CD14-positive monocyte (primary cell): Measurements from ENCODE around the gene TFF1. TPM values are rescaled to one million over a fixed set of nuclear protein-coding genes. Genes with fewer than 3 reads are reported as not detected.

Experiments
- DNase-seq, 3 donors: peaks; one replicate each; pipeline ENCODE4 v3.0.0-alpha.2; 2011 to 2022
- H2AFZ ChIP-seq: 2 replicates; pipeline ENCODE4 v1.6.0; 2012; ENCODE audit warnings: mild to moderate bottlenecking, low read depth, low read length, inconsistent platforms; ENCODE audit not compliant: insufficient read depth, poor library complexity, severe bottlenecking
- H3K27ac ChIP-seq, 2 donors: 1 replicate in 1 of 2; 2 replicates in 1 of 2; pipeline ENCODE4 v1.5.1; 2012 to 2013; ENCODE audit warnings: low read length in 2 of 2, control low read depth in 1 of 2, inconsistent platforms in 1 of 2, low read depth in 1 of 2, mild to moderate bottlenecking in 1 of 2
- H3K27me3 ChIP-seq, 2 donors: one replicate each; pipeline versions ENCODE4 v1.6.0 to v1.6.1; 2011 to 2013; ENCODE audit warnings: low read length in 2 of 2; ENCODE audit not compliant: control insufficient read depth in 2 of 2, insufficient read depth in 2 of 2
- H3K36me3 ChIP-seq, 2 donors: replicated peaks in 1 of 2; 1 replicate in 1 of 2; 2 replicates in 1 of 2; pipeline versions ENCODE4 v1.5.1 to v1.6.1; 2012 to 2013; ENCODE audit warnings: low read length in 2 of 2, control low read depth in 1 of 2, inconsistent platforms in 1 of 2, mild to moderate bottlenecking in 1 of 2; ENCODE audit not compliant: insufficient read depth in 2 of 2, control insufficient read depth in 1 of 2
- H3K4me1 ChIP-seq, 2 donors: 1 replicate in 1 of 2; 2 replicates in 1 of 2; pipeline versions ENCODE4 v1.5.1 to v1.6.1; 2012 to 2013; ENCODE audit warnings: low read length in 2 of 2, control low read depth in 1 of 2, inconsistent platforms in 1 of 2, mild to moderate bottlenecking in 1 of 2, moderate library complexity in 1 of 2; ENCODE audit not compliant: insufficient read depth in 2 of 2, control insufficient read depth in 1 of 2
- H3K4me2 ChIP-seq: replicated peaks from 2 replicates; pipeline ENCODE3; 2012; ENCODE audit warnings: low read length, moderate library complexity, mild to moderate bottlenecking; ENCODE audit not compliant: poor library complexity, severe bottlenecking; ENCODE audit errors: extremely low read depth
- H3K4me3 ChIP-seq, 3 experiments: fragments of 200-600 bp in 1 of 3; sonication (generic) in 1 of 3; replicated peaks in 1 of 3; 1 replicate in 2 of 3; 2 replicates in 1 of 3; pipeline ENCODE4 v1.5.1; 2011 to 2013; ENCODE audit warnings: low read length in 3 of 3, mild to moderate bottlenecking in 3 of 3, control low read depth in 2 of 3, low read depth in 2 of 3, inconsistent platforms in 1 of 3, moderate library complexity in 1 of 3
- H3K79me2 ChIP-seq: 2 replicates; pipeline ENCODE4 v1.6.0; 2012; ENCODE audit warnings: mild to moderate bottlenecking, control low read depth, inconsistent platforms, low read length, moderate library complexity; ENCODE audit not compliant: insufficient read depth
- H3K9ac ChIP-seq: 2 replicates; pipeline ENCODE4 v1.6.0; 2017; ENCODE audit warnings: low read length, mild to moderate bottlenecking; ENCODE audit not compliant: insufficient read depth, poor library complexity, severe bottlenecking
- H3K9me3 ChIP-seq, 2 donors: replicated peaks in 1 of 2; 1 replicate in 1 of 2; 2 replicates in 1 of 2; pipeline versions ENCODE4 v1.5.1 to v1.6.1; 2012 to 2013; ENCODE audit warnings: low read length in 2 of 2, control low read depth in 1 of 2; ENCODE audit not compliant: control insufficient read depth in 1 of 2, insufficient read depth in 1 of 2
- H4K20me1 ChIP-seq: 2 replicates; pipeline ENCODE4 v1.6.0; 2012; ENCODE audit warnings: mild to moderate bottlenecking, low read length, control low read depth, moderate library complexity; ENCODE audit not compliant: insufficient read depth
- H3K27ac Mint-ChIP-seq, 7 donors: one replicate each; pipeline ENCODE4 v1.8.0; 2020; ENCODE audit warnings: mild to moderate bottlenecking in 7 of 7, mixed read lengths in 7 of 7, moderate library complexity in 6 of 7, inconsistent platforms in 2 of 7
- H3K27me3 Mint-ChIP-seq, 3 donors: one replicate each; pipeline ENCODE4 v1.8.0; 2021 to 2022; ENCODE audit warnings: low read depth in 3 of 3, mild to moderate bottlenecking in 3 of 3, mixed read lengths in 3 of 3, moderate library complexity in 3 of 3, inconsistent platforms in 1 of 3
- H3K36me3 Mint-ChIP-seq, 2 donors: one replicate each; pipeline ENCODE4 v1.8.0; 2020; ENCODE audit warnings: mixed read lengths in 2 of 2, inconsistent platforms in 1 of 2, mild to moderate bottlenecking in 1 of 2
- H3K4me1 Mint-ChIP-seq: one replicate; pipeline ENCODE4 v1.8.0; 2020; ENCODE audit warnings: mild to moderate bottlenecking, mixed read lengths
- H3K4me3 Mint-ChIP-seq, 2 donors: one replicate each; pipeline ENCODE4 v1.8.0; 2020; ENCODE audit warnings: mild to moderate bottlenecking in 2 of 2, mixed read lengths in 2 of 2, moderate library complexity in 1 of 2
- H3K9me3 Mint-ChIP-seq, 7 donors: one replicate each; pipeline ENCODE4 v1.8.0; 2020 to 2022; ENCODE audit warnings: mixed read lengths in 7 of 7, mild to moderate bottlenecking in 6 of 7, moderate library complexity in 6 of 7, inconsistent platforms in 2 of 7
- CTCF ChIP-seq: fragments of 200-600 bp; IDR thresholded peaks from one replicate; pipeline ENCODE4 v1.8.0; 2022; ENCODE audit warnings: antibody characterized with exemption, mild to moderate bottlenecking
- WGBS: methylation state at CpG from one replicate; pipeline ENCODE4 v1.1.5; 2013; ENCODE audit warnings: missing lambda C conversion rate; ENCODE audit not compliant: insufficient coverage; 5-methylcytosine and 5-hydroxymethylcytosine counted together
- intact Hi-C, 2 donors: fragments of 100-400 bp; cut with micrococcal nuclease; formaldehyde crosslinking; loops; one replicate each; pipeline versions ENCODE4 v1.15.0 to v1.15.1; 2023
- polyA plus RNA-seq, 3 donors: library from polyadenylated mRNA; depleted of rRNA in 1 of 3; unstranded in 2 of 3; stranded (reverse) in 1 of 3; fragments of 300-500 nt in 2 of 3; fragments of >200 nt in 1 of 3; fragmentation: Illumina TruSeq in 2 of 3; gene quantifications; 1 replicate in 2 of 3; 2 replicates in 1 of 3; pipeline ENCODE4 v1.2.3, GENCODE V29; 2012 to 2021

TFF1 gene
- polyA plus RNA-seq, 3 donors = not detected

GRCh38 chr21:42353623-42354022 lies 12.7 kb downstream of the TFF1 start:
- H3K27me3 Mint-ChIP-seq = peaks cover 2 to 6% (median 3%) of the 10 kb centered on the region in 3 donors
- Histone ChIP-seq H3K9ac (no peak overlapping the region), H3K9me3 (peaks cover 0 to 9% of the 10 kb centered on the region in 2 donors), H3K79me2 (no peaks in the 10 kb centered on the region), H4K20me1 (no peaks in the 10 kb centered on the region), H2AFZ (no peak overlapping the region), H3K4me3 (no peak overlapping the region), H3K4me2 (no peak overlapping the region), H3K36me3 (no peaks in the 10 kb centered on the region), H3K27ac (no peak overlapping the region), H3K4me1 (no peaks in the 10 kb centered on the region), H3K27me3 (no peaks in the 10 kb centered on the region)
- H3K4me3 Mint-ChIP-seq = no peak overlapping the region
- H3K9me3 Mint-ChIP-seq = peaks cover 4 to 23% (median 14%) of the 10 kb centered on the region in 7 donors
- intact Hi-C loops = no loop called here
- DNase-seq = no peak
- H3K36me3 Mint-ChIP-seq = no peaks in the 10 kb centered on the region
- no peak overlapping the region for H3K27ac Mint-ChIP-seq
- 86% methylated on average over 4 of the region's 5 CpGs for WGBS
- TF ChIP-seq CTCF = no peak
- no peaks in the 10 kb centered on the region for H3K4me1 Mint-ChIP-seq

GRCh38 chr21:42352441-42353095 lies 13.8 kb downstream of the TFF1 start:
- no peak for DNase-seq
- Mint-ChIP-seq H3K36me3 (no peaks in the 10 kb centered on the region), H3K9me3 (peaks cover 4 to 22% (median 13%) of the 10 kb centered on the region in 7 donors), H3K4me1 (no peaks in the 10 kb centered on the region), H3K4me3 (no peak overlapping the region), H3K27ac (no peak overlapping the region), H3K27me3 (peaks cover 2 to 6% (median 3%) of the 10 kb centered on the region in 3 donors)
- no peak overlapping the region for H3K9ac ChIP-seq
- no peak overlapping the region for H2AFZ ChIP-seq
- no peak for TF ChIP-seq CTCF
- H3K79me2 ChIP-seq = no peaks in the 10 kb centered on the region
- no peaks in the 10 kb centered on the region for H4K20me1 ChIP-seq
- H3K4me3 ChIP-seq = no peak overlapping the region
- H3K27me3 ChIP-seq = no peaks in the 10 kb centered on the region
- H3K36me3 ChIP-seq = no peaks in the 10 kb centered on the region
- intact Hi-C loops = no loop called here
- no peak overlapping the region for H3K27ac ChIP-seq
- 95% methylated on average over 11 of the region's 14 CpGs for WGBS
- H3K4me1 ChIP-seq = no peaks in the 10 kb centered on the region
- no peak overlapping the region for H3K4me2 ChIP-seq
- H3K9me3 ChIP-seq = peaks cover 0 to 9% of the 10 kb centered on the region in 2 donors
